ENCODE results near the gene BANP.
"Not testable (repeated sequence)": the region's sequence is repeated elsewhere in the genome, so short reads cannot be mapped to it uniquely, and the experiment has no call there.

The BANP gene

DNA sequence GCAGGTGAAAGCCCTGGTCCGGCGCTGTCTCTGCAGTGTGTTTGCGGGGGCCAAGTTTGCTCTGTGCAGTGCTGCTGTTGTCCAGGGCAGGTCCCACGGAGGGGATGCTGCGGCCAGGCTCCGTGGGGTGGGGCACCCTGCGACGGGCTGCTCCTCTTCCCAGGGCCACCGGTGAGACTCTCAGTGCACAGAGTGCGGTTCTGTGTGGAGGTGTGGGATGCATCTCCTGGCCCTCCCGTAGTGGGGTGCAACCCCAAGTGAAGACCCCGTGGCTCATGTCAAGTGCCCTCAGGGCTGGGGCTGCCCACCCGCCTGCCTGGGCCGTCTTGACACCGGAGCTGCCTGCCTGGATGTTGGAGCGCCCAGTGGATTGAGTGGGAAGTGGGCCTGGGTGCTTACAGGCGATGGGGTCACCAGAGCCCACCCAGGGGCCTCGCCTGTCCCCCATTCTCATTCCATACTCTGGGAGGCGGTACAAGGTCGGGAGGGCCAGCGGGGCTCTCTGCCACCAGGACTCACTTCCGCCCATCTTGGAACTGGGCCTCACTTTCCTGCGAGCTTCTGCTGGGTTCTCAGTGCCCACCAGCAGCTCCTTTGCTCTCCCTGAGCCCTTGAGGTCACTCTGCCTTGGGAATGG is 119.9 kb downstream of the BANP start:
- H3K36me3 ChIP-seq (ENCODE audit: control insufficient read depth, insufficient read depth, low read length) = peaks cover 36% of the 10 kb centered on the region

DNA sequence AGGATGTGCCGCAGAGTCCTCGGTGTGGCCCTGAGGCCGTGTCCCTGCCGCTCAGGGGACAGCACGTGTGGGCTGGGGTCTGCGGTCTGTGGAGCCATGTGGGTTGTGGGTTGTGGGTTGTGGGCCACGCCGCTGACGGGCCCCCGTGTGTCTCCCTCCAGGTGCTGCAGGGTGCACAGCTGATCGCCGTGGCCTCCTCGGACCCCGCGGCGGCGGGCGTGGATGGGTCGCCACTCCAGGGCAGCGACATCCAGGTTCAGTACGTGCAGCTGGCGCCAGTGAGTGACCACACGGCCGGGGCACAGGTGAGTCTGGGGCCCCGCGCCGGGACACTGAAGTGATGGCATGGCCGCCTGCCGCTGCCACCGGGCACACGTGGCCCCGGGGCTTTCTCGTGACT is 120.7 kb downstream of the BANP start:
- no peaks in the 10 kb centered on the region for H3K4me1 ChIP-seq (ENCODE audit: control insufficient read depth, insufficient read depth, low read length)
- no peak overlapping the region for H3K4me3 ChIP-seq (ENCODE audit: low read depth, low read length)
- H3K9ac ChIP-seq (ENCODE audit: low read depth, low read length) = no peak overlapping the region
- H3K36me3 ChIP-seq (ENCODE audit: control insufficient read depth, insufficient read depth, low read length) = peaks cover 36% of the 10 kb centered on the region
- no peaks in the 10 kb centered on the region for H3K27me3 ChIP-seq (ENCODE audit: control insufficient read depth, insufficient read depth, low read length)
- no peak overlapping the region for H3K27ac ChIP-seq (ENCODE audit: low read depth, low read length)
- H3K9me3 ChIP-seq (ENCODE audit: control insufficient read depth, insufficient read depth, low read length) = no peaks in the 10 kb centered on the region

More for the DNA sequence above, 119.9 kb downstream of the BANP start:
- Histone ChIP-seq H3K9me3 (ENCODE audit: control insufficient read depth, insufficient read depth, low read length) (no peaks in the 10 kb centered on the region), H3K9ac (ENCODE audit: low read depth, low read length) (no peak overlapping the region), H3K4me3 (ENCODE audit: low read depth, low read length) (no peak overlapping the region), H3K4me1 (ENCODE audit: control insufficient read depth, insufficient read depth, low read length) (no peaks in the 10 kb centered on the region), H3K27me3 (ENCODE audit: control insufficient read depth, insufficient read depth, low read length) (no peaks in the 10 kb centered on the region), H3K27ac (ENCODE audit: low read depth, low read length) (no peak overlapping the region)

- H3K36me3 ChIP-seq (ENCODE audit: control insufficient read depth, insufficient read depth, low read length) = peaks cover 40% of the 10 kb centered on the region
These were observed 121.4 kb downstream of the BANP start for GRCh38 chr16:88072571-88073001.

DNA sequence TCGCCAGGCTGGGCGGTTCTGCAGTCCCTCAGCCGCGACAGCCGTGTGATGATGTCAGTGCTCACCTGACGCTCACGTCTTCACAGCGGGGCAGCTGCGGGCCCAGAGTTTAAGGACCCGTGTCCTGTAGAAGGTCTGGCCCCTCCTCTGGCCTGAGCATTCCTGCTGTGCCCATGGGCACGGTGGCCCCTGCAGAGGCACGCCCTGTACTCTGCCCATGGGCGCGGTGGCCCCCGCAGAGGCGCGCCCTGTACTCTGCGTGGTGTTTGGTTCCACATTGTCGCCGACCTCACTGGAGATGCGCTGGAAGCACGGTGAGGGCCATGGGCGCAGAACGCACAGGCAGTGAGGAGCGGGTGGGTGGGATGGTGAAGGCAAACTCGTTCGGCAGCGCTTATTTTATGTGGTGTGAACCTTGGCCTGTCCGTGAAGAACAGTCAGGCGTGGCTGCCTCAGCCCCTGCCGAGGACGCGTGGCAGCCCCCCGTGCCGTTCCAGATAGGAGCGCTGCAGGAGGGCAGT is 122.0 kb downstream of the BANP start:
- Histone ChIP-seq H3K9me3 (ENCODE audit: control insufficient read depth, insufficient read depth, low read length) (no peaks in the 10 kb centered on the region), H3K27ac (ENCODE audit: low read depth, low read length) (no peak overlapping the region), H3K36me3 (ENCODE audit: control insufficient read depth, insufficient read depth, low read length) (peaks cover 41% of the 10 kb centered on the region), H3K4me3 (ENCODE audit: low read depth, low read length) (no peak overlapping the region), H3K9ac (ENCODE audit: low read depth, low read length) (no peak overlapping the region), H3K27me3 (ENCODE audit: control insufficient read depth, insufficient read depth, low read length) (no peaks in the 10 kb centered on the region), H3K4me1 (ENCODE audit: control insufficient read depth, insufficient read depth, low read length) (no peaks in the 10 kb centered on the region)

More at GRCh38 chr16:88072571-88073001, 121.4 kb downstream of the BANP start:
- Histone ChIP-seq H3K27ac (ENCODE audit: low read depth, low read length) (no peak overlapping the region), H3K9me3 (ENCODE audit: control insufficient read depth, insufficient read depth, low read length) (no peaks in the 10 kb centered on the region), H3K4me1 (ENCODE audit: control insufficient read depth, insufficient read depth, low read length) (no peaks in the 10 kb centered on the region), H3K9ac (ENCODE audit: low read depth, low read length) (no peak overlapping the region), H3K4me3 (ENCODE audit: low read depth, low read length) (no peak overlapping the region), H3K27me3 (ENCODE audit: control insufficient read depth, insufficient read depth, low read length) (no peaks in the 10 kb centered on the region)

- Histone ChIP-seq H3K36me3 (ENCODE audit: control insufficient read depth, insufficient read depth, low read length) (peaks cover 41% of the 10 kb centered on the region), H3K4me1 (ENCODE audit: control insufficient read depth, insufficient read depth, low read length) (no peaks in the 10 kb centered on the region), H3K9me3 (ENCODE audit: control insufficient read depth, insufficient read depth, low read length) (no peaks in the 10 kb centered on the region), H3K4me3 (ENCODE audit: low read depth, low read length) (no peak overlapping the region), H3K27ac (ENCODE audit: low read depth, low read length) (no peak overlapping the region), H3K27me3 (ENCODE audit: control insufficient read depth, insufficient read depth, low read length) (no peaks in the 10 kb centered on the region), H3K9ac (ENCODE audit: low read depth, low read length) (no peak overlapping the region)
These were observed 122.8 kb downstream of the BANP start for GRCh38 chr16:88074041-88074440.

DNA sequence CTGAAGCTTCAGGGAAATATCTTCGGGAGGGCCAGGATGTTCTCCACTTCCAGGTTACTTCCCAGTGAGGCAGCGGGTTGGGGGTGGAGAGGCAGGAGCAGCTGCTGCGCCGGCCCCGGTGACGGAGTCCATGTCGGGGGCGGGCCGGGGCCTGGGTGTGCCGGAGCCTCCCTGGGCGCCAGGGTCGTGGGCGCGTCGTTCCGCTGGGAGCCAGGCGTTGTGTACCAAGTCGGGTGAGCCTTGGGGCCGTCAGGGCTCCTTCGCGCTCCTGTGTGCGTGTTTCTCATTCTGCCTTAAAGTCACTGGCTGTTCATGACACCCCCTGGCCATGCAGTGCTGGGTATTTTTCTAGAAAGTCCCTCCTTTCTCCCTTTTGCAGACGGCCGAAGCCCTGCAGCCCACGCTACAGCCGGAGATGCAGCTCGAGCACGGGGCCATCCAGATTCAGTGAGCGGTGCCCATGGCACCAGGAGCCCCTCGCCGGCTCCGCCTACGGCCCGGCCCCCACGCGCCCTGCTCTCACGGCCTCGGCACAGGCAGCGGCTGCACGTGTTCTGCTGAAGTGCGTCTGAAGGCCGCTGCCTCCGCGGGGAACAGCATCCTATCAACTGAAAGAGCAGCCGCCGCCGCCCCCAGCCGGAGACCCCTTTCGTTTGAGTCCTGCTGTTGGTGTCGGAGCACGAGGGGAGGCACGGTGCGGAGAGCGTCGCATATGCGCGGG is 125.1 kb downstream of the BANP start:
- Histone ChIP-seq H3K27ac (ENCODE audit: low read depth, low read length) (no peak overlapping the region), H3K36me3 (ENCODE audit: control insufficient read depth, insufficient read depth, low read length) (peaks cover 28% of the 10 kb centered on the region), H3K27me3 (ENCODE audit: control insufficient read depth, insufficient read depth, low read length) (no peaks in the 10 kb centered on the region), H3K9me3 (ENCODE audit: control insufficient read depth, insufficient read depth, low read length) (no peaks in the 10 kb centered on the region), H3K9ac (ENCODE audit: low read depth, low read length) (no peak overlapping the region), H3K4me3 (ENCODE audit: low read depth, low read length) (no peak overlapping the region), H3K4me1 (ENCODE audit: control insufficient read depth, insufficient read depth, low read length) (no peaks in the 10 kb centered on the region)

DNA sequence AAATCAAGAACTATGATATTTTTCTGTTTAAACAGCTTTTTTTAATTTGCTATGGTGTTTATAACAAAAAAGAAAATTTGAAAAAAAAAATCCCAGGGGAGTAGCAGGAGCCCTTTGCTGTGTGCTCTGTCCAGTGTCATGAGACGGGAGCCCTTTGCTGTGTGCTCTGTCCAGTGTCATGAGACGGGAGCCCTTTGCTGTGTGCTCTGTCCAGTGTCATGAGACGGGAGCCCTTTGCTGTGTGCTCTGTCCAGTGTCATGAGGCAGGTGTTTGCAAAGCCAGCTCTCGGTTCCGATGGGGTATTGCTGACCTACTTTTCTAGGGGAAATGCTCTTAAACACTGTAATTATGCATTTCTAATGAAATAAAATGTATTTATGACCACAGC is 125.7 kb downstream of the BANP start:
- not testable (repeated sequence) for H3K27me3 ChIP-seq (ENCODE audit: control insufficient read depth, insufficient read depth, low read length); H3K4me1 ChIP-seq (ENCODE audit: control insufficient read depth, insufficient read depth, low read length); H3K4me3 ChIP-seq (ENCODE audit: low read depth, low read length); H3K9ac ChIP-seq (ENCODE audit: low read depth, low read length); H3K9me3 ChIP-seq (ENCODE audit: control insufficient read depth, insufficient read depth, low read length); H3K27ac ChIP-seq (ENCODE audit: low read depth, low read length)
- peaks cover 27% of the 10 kb centered on the region for H3K36me3 ChIP-seq (ENCODE audit: control insufficient read depth, insufficient read depth, low read length)

- no peaks in the 10 kb centered on the region for H3K9me3 ChIP-seq (ENCODE audit: control insufficient read depth, insufficient read depth, low read length)
- no peak overlapping the region for H3K9ac ChIP-seq (ENCODE audit: low read depth, low read length)
- no peaks in the 10 kb centered on the region for H3K4me1 ChIP-seq (ENCODE audit: control insufficient read depth, insufficient read depth, low read length)
- H3K4me3 ChIP-seq (ENCODE audit: low read depth, low read length) = no peak overlapping the region
- no peak overlapping the region for H3K27ac ChIP-seq (ENCODE audit: low read depth, low read length)
- peaks cover 21% of the 10 kb centered on the region for H3K36me3 ChIP-seq (ENCODE audit: control insufficient read depth, insufficient read depth, low read length)
- no peaks in the 10 kb centered on the region for H3K27me3 ChIP-seq (ENCODE audit: control insufficient read depth, insufficient read depth, low read length)
These were observed 126.3 kb downstream of the BANP start for GRCh38 chr16:88077328-88078108.

DNA sequence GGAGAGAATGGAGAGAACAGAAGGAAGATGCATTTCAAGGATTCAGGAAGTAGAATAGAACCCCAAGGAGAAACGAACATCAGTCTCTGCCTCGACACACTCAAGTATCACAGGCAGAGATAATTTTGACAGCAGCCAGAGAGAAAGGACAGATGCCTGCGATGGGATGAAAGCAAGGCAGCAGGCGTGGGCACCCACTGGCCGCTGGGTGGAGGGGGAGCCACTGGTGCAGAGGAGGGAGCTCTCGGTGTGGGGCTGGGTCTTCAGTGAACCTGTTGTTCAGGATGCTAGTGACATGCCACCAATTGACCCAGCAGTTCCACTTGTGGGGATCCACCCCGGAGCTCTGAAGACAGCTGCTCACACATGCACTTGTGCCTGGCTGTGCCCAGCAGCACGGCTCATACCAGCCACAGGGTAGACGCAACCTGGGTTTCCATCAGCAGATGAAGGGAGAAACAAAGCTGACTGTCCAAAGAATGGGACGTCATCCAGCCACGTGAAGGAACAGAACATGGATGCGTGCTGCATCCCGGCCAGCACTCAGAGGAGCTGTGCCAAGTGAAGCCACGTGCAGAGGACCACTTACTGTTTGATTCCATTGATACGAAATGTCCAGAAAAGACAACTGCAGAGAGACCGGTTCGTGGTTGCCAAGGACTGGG is 127.0 kb downstream of the BANP start:
- Histone ChIP-seq H3K9me3 (ENCODE audit: control insufficient read depth, insufficient read depth, low read length) (no peaks in the 10 kb centered on the region), H3K4me1 (ENCODE audit: control insufficient read depth, insufficient read depth, low read length) (no peaks in the 10 kb centered on the region), H3K9ac (ENCODE audit: low read depth, low read length) (no peak overlapping the region), H3K36me3 (ENCODE audit: control insufficient read depth, insufficient read depth, low read length) (peaks cover 14% of the 10 kb centered on the region), H3K27ac (ENCODE audit: low read depth, low read length) (no peak overlapping the region), H3K4me3 (ENCODE audit: low read depth, low read length) (no peak overlapping the region), H3K27me3 (ENCODE audit: control insufficient read depth, insufficient read depth, low read length) (no peaks in the 10 kb centered on the region)

DNA sequence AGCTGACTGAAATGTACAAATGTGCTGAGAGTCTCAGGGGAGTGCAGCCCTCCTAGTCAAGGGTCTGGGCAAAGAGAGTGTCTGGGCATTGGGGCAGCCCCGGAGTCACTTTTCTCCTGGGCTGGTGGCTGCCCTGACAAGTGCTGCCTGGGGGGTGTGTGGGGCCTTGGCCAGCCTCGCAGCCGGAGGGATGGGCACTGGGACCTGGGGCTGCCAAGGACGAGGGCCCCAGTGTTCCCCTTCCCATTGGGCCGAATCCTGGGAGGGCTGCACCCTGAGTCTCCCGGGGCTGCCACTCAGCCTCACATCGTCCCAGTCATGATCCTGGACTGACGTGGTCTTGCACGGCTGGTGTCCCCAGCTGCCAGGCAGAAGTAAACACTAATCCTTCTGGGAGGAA is 132.3 kb downstream of the BANP start:
- Histone ChIP-seq H3K27me3 (ENCODE audit: control insufficient read depth, insufficient read depth, low read length) (no peaks in the 10 kb centered on the region), H3K4me3 (ENCODE audit: low read depth, low read length) (no peak overlapping the region), H3K36me3 (ENCODE audit: control insufficient read depth, insufficient read depth, low read length) (no peaks in the 10 kb centered on the region), H3K4me1 (ENCODE audit: control insufficient read depth, insufficient read depth, low read length) (no peaks in the 10 kb centered on the region), H3K27ac (ENCODE audit: low read depth, low read length) (no peak overlapping the region), H3K9ac (ENCODE audit: low read depth, low read length) (no peak overlapping the region), H3K9me3 (ENCODE audit: control insufficient read depth, insufficient read depth, low read length) (no peaks in the 10 kb centered on the region)
